ENCODE data around the gene MAD1L1. TPM values are rescaled to one million over a fixed set of nuclear protein-coding genes. Genes with fewer than 3 reads are reported as not detected.
A peak's percentile ranks its signal among the peaks of the same experiment; 100 is the strongest.

MAD1L1 gene
- total and polyA plus RNA-seq, 2 of the 13 experiments (the other 11 are each of a cell fraction or from before 2014, with no cell fraction given), result 17.4 to 64.7 TPM

GRCh38 chr7:2241580-2242540 lies 9.1 kb upstream of the MAD1L1 start, which contains the start of the genes MRM2 and NUDT1 (continued):
- TF ChIP-seq PRDM10 (CRISPR knock-in tag; IDR thresholded peaks at IDR 0.05; ENCODE audit: low read depth) (peak; percentile 61; the same call in 1 of the 2 replicates), DDIT3 (CRISPR knock-in tag; IDR thresholded peaks at IDR 0.05) (no peak), ZNF205 (CRISPR knock-in tag; IDR thresholded peaks at IDR 0.05) (0 out of 2 replicates have a peak, but pooled peaks have one; percentile 19), GATAD2A (CRISPR knock-in tag; IDR thresholded peaks at IDR 0.05) (no peak), ZNF430 (CRISPR knock-in tag; IDR thresholded peaks at IDR 0.05) (peak; percentile 74), TRAFD1 (CRISPR knock-in tag; IDR thresholded peaks at IDR 0.05; ENCODE audit: borderline replicate concordance) (no peak), FOXM1 (CRISPR knock-in tag; IDR thresholded peaks at IDR 0.05) (no peak), FOXK2 (IDR thresholded peaks at IDR 0.05) (no peak), SIN3A (IDR thresholded peaks at IDR 0.05; ENCODE audit: borderline replicate concordance, low read depth, low read length) (peak; percentile 94), TFAP4 (IDR thresholded peaks at IDR 0.05; ENCODE audit: borderline replicate concordance, low read depth) (peak; percentile 37; the same call in 1 of the 2 replicates), ZNF609 (CRISPR knock-in tag; IDR thresholded peaks at IDR 0.05; ENCODE audit: borderline replicate concordance) (no peak), ZNF616 (CRISPR knock-in tag; IDR thresholded peaks at IDR 0.05; ENCODE audit: low read depth) (no peak), KLF15 (CRISPR knock-in tag; IDR thresholded peaks at IDR 0.05; ENCODE audit: borderline replicate concordance) (no peak), ZFY (CRISPR knock-in tag; IDR thresholded peaks at IDR 0.05) (peak; percentile 89), EED (CRISPR knock-in tag; IDR thresholded peaks at IDR 0.05) (no peak), IRF2 (CRISPR knock-in tag; IDR thresholded peaks at IDR 0.05) (peak; percentile 66), NFIB (CRISPR knock-in tag; IDR thresholded peaks at IDR 0.05; ENCODE audit: borderline replicate concordance) (no peak)

All from HepG2 (cell line).